ENCODE measurements around the gene MYL1. TPM values are rescaled to one million over a fixed set of nuclear protein-coding genes. Genes with fewer than 3 reads are reported as not detected.

Gene MYL1
- polyA plus RNA-seq, 1 donor (not counting 4 experiments of a cell fraction or from before 2014, with no cell fraction given), result not detected

GRCh38 chr2:210356944-210357343 is 42.0 kb upstream of the MYL1 start:
- H3K4me3 ChIP-seq (ENCODE audit: control insufficient read depth in 2 of 3, extremely low read depth in 1 of 3, insufficient read depth in 2 of 3, low read depth in 1 of 3, low read length in 3 of 3), result no peak overlapping the region
- H3K27ac ChIP-seq (ENCODE audit: control insufficient read depth, insufficient read depth, low read length), result no peak overlapping the region
- H3K27me3 ChIP-seq (ENCODE audit: control insufficient read depth, extremely low read depth, insufficient read depth, low read length), result no peaks in the 10 kb centered on the region
- H3K4me1 ChIP-seq (ENCODE audit: control insufficient read depth, extremely low read depth, insufficient read depth, low read length), result no peaks in the 10 kb centered on the region
- no peak overlapping the region for H3K9ac ChIP-seq (ENCODE audit: control insufficient read depth, extremely low read depth, insufficient read depth, low read length)
- H3K4me2 ChIP-seq (ENCODE audit: control insufficient read depth, extremely low read depth, insufficient read depth, low read depth, low read length), result no peak overlapping the region
- H3K36me3 ChIP-seq (ENCODE audit: control insufficient read depth in 2 of 2, extremely low read depth in 1 of 2, insufficient read depth in 2 of 2, low read length in 2 of 2), result no peaks in the 10 kb centered on the region
- FAIRE-seq (no peak), DNase-seq (ENCODE audit: low read depth, low spot score) (no peak)
- no peak for TF ChIP-seq CTCF (optimal IDR thresholded peaks at IDR 0.05 in 1 of 3, IDR thresholded peaks at IDR 0.05 in 1 of 3, conservative IDR thresholded peaks at IDR 0.05 in 1 of 3; ENCODE audit: extremely low read depth in 1 of 3, insufficient read depth in 2 of 3, low read length in 3 of 3)
- no peak for TF ChIP-seq EZH2 (IDR thresholded peaks at IDR 0.05; ENCODE audit: low read length)
- no peaks in the 10 kb centered on the region for H3K79me2 ChIP-seq (ENCODE audit: control insufficient read depth, insufficient read depth, low read length)
- H2AFZ ChIP-seq (ENCODE audit: control insufficient read depth, low read length), result no peak overlapping the region
- no peaks in the 10 kb centered on the region for H3K9me3 ChIP-seq (ENCODE audit: control insufficient read depth, low read depth, low read length)
- no peaks in the 10 kb centered on the region for H3K9me1 ChIP-seq (ENCODE audit: control insufficient read depth, extremely low read depth, insufficient read depth, low read length)
- H4K20me1 ChIP-seq (ENCODE audit: control insufficient read depth, extremely low read depth, insufficient read depth, low read length), result no peaks in the 10 kb centered on the region
- dilution Hi-C loops (cut with MboI; ENCODE audit: extremely low pct_ligation_motif_present, low sequenced_read_pairs), result no loop called here

- Histone ChIP-seq H3K9me1 (ENCODE audit: control insufficient read depth, extremely low read depth, insufficient read depth, low read length) (no peaks in the 10 kb centered on the region), H3K79me2 (ENCODE audit: control insufficient read depth, insufficient read depth, low read length) (no peaks in the 10 kb centered on the region), H3K36me3 (ENCODE audit: control insufficient read depth in 2 of 2, extremely low read depth in 1 of 2, insufficient read depth in 2 of 2, low read length in 2 of 2) (no peaks in the 10 kb centered on the region), H3K4me2 (ENCODE audit: control insufficient read depth, extremely low read depth, insufficient read depth, low read depth, low read length) (no peak overlapping the region), H3K9ac (ENCODE audit: control insufficient read depth, extremely low read depth, insufficient read depth, low read length) (no peak overlapping the region), H4K20me1 (ENCODE audit: control insufficient read depth, extremely low read depth, insufficient read depth, low read length) (no peaks in the 10 kb centered on the region), H3K4me1 (ENCODE audit: control insufficient read depth, extremely low read depth, insufficient read depth, low read length) (no peaks in the 10 kb centered on the region), H3K9me3 (ENCODE audit: control insufficient read depth, low read depth, low read length) (no peaks in the 10 kb centered on the region), H3K27me3 (ENCODE audit: control insufficient read depth, extremely low read depth, insufficient read depth, low read length) (no peaks in the 10 kb centered on the region), H2AFZ (ENCODE audit: control insufficient read depth, low read length) (no peak overlapping the region), H3K27ac (ENCODE audit: control insufficient read depth, insufficient read depth, low read length) (no peak overlapping the region), H3K4me3 (ENCODE audit: control insufficient read depth in 2 of 3, extremely low read depth in 1 of 3, insufficient read depth in 2 of 3, low read depth in 1 of 3, low read length in 3 of 3) (no peak overlapping the region)
- FAIRE-seq, result no peak
- no peak for DNase-seq (ENCODE audit: low read depth, low spot score)
- dilution Hi-C loops (cut with MboI; ENCODE audit: extremely low pct_ligation_motif_present, low sequenced_read_pairs), result no loop called here
- TF ChIP-seq EZH2 (IDR thresholded peaks at IDR 0.05; ENCODE audit: low read length) (no peak), CTCF (optimal IDR thresholded peaks at IDR 0.05 in 1 of 3, IDR thresholded peaks at IDR 0.05 in 1 of 3, conservative IDR thresholded peaks at IDR 0.05 in 1 of 3; ENCODE audit: extremely low read depth in 1 of 3, insufficient read depth in 2 of 3, low read length in 3 of 3) (no peak)
Measured at GRCh38 chr2:210337159-210337558, 22.2 kb upstream of the MYL1 start.

Data from keratinocyte (primary cell).